ENCODE data around the gene DENND2A.
"Not testable (repeated sequence)": the region's sequence is repeated elsewhere in the genome, so short reads cannot be mapped to it uniquely, and the experiment has no call there.

The DENND2A gene

DNA sequence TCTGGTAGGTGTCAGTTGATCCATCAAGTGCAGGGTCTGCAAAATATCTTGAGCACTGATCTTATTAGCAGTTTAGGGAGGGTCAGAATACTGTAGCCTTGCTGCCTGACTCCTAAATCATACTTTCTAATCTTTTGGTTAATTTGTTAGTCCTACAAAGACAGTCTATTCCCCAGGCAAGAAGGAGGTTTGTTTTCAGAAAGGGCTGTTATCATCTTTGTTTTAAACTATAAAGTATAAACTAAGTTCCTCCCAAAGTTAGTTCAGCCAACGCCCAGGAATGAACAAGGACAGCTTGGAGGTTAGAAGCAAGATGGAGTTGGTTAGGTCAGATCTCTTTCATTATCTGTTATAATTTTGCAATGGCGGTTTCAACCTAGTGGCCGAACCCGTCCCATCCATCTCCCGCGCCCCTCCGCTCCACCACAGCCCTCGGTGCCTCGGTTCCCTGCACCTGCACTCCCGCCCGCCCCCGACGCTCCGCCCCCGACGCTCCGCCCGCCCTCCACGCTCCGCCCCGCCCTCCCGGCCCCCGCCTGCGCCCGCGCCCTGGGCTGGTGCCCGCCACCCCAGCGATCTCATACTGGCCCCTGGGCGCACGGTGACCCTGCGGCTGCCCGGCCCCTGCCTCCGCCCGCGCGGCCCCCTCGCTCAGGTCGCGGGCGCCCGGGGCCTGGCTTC is 31.9 kb upstream of the DENND2A start, which contains the start of gene ADCK2:
Gene ADCK2 (plus strand): TSS at position 564 of the 681 bp plus-strand sequence. CDS start 386 bp downstream, outside the sequence.
- peak; percentile 43 for DNase-seq

DNA sequence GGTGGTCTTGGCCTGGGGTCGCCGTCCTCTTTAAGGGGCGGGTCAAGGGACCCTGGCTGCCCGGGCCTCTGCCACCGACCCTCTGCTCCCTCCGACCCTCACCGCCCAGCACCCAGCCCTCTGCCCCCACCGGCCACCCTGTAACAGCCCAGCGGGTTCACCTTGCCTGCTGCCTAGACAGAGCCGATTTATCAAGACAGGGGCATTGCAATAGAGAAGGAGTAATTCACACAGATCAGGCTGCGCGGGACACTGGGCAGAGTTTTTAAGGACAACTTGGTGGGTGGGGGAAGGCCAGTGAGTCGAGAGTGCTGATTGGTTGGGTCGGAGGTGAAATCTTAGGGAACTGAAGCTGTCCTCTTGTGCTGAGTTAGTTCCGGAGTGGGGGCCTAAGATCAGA is 31.4 kb upstream of the DENND2A start:
- no peak for DNase-seq

GRCh38 chr7:140670343-140670935 is 29.8 kb upstream of the DENND2A start:
- DNase-seq = no peak

DNA sequence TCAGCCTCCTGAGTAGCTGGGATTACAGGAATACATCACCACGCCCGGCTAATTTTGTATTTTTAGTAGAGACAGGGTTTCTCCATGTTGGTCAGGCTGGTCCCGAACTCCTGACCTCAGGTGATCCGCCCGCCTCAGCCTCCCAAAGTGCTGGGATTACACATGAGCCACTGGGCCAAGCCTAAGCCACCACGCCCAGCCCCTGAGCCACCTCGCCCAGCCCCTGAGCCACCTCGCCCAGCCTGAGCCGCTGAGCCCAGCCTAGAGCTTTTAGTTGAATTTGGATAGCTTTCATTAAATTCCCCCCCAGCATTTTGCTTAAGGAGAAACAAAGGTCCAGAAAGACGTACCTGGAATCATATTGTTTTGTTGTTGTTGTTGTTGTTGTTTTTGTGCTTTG is 29.2 kb upstream of the DENND2A start:
- not testable (repeated sequence) for DNase-seq

DNA sequence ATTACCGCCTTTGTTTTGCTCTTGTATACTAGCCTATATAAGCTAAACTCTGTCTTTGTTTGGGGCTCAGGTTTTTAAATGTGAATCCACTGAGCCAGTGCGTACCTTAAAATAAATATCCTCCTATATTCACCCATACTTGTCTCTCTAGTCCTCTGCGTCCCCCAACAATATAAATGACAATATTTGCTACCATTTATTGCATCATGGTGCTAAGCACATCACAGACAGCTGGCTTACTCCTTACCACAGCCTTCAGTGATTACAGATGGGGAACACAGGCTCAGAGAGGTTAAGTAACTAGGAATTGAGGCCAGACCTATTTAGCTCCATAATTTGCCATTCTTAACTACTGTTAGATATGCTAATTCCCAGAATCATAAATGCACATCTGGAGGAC is 28.7 kb upstream of the DENND2A start:
- DNase-seq = no peak

- no peak for DNase-seq
These were observed 28.0 kb upstream of the DENND2A start for GRCh38 chr7:140668641-140669040.

- DNase-seq = no peak
These were observed 26.9 kb upstream of the DENND2A start for GRCh38 chr7:140667476-140667875.

DNA sequence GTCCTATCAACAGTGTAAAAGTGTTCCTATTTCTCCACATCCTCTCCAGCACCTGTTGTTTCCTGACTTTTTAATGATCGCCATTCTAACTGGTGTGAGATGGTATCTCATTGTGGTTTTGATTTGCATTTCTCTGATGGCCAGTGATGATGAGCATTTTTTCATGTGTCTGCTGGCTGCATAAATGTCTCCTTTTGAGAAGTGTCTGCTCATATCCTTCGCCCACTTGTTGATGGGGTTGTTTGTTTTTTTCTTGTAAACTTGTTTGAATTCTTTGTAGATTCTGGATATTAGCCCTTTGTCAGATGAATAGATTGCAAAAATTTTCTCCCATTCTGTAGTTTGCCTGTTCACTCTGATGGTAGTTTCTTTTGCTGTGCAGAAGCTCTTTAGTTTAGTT is 22.3 kb upstream of the DENND2A start:
- not testable (repeated sequence) for DNase-seq

GRCh38 chr7:140661124-140661523 is 20.5 kb upstream of the DENND2A start:
- no peak for DNase-seq

DNA sequence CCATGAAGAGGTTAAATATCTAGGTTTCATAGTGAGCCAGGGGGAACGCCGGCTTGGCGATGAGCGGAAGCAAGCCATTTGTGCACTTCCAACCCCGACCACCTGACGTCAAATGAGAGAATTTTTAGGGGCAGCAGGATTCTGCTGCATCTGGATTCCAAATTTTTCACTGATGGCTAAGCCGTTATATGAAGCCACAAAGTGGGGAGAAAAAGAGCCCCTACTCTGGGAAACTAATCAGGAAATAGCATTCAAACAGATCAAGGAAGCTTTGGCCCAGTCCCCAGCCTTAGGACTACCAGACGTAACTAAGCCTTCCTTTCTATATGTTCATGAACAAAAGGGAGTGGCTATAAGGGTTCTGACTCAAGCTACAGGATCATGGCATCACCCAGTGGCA is 19.2 kb upstream of the DENND2A start:
- no peak for DNase-seq

- no peak for DNase-seq
These were observed 17.3 kb upstream of the DENND2A start for GRCh38 chr7:140657891-140658290.

DNA sequence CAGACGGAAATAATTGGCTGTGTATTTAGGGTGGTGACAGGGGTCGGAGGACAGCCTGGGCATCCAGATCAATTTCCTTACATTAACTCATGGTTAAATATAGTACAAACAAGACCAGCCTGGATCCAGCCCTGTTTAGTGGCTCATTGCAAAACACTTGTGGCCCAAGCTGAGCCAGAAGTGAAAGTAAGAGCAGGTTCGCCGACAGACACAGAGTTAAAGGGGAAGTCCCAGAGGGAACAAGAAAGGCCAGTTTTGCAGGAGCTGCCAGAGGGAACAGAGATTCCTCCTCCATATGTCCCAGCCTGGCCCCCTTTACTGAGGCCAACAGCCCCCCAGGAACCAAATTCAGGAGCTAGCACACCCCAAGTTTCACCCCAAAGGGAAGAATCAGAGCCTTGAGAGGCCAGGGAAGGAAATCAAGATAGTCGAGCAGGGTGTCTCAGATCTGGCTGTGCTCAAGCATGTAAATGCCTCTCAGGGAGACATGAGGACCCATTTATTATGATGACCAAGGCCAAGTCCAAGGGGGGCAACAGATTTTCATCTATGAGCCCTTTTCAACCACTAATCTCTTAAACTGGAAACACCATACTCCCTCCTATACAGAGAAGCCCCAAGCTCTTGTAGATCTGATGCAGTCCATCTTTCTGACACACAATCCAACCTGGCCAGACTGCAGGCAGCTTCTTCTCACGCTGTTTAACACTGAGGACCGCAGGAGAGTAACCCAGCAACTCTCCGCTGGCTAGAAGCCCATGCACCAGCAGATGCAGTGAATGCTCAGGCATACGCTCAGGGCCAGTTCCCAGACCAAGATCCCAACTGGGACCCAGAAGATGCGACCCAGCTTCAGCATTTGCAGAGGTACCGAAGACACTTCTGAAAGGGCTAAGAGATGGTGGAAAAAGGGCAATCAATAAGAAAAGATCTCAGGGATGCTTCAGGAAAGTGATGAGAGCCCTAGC is 16.2 kb upstream of the DENND2A start:
- DNase-seq = peak; percentile 41

- DNase-seq = no peak
These were observed 15.1 kb upstream of the DENND2A start for GRCh38 chr7:140655511-140656408.

DNA sequence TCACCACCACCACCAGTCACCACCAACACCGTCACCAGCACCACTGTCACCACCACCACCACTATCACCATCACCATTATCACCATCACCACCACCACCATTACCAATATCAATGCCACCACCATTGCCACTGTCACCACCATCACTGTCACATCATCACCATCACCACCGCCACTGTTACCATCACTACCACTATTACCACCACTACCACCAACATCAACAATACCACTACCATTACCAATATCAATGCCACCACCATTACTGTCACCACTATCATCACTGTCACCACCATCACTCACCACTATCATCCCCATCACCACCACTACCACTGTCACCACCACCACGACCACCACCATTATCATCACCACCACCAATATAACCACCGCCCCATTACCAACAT is 14.0 kb upstream of the DENND2A start:
- DNase-seq = no peak

DNA sequence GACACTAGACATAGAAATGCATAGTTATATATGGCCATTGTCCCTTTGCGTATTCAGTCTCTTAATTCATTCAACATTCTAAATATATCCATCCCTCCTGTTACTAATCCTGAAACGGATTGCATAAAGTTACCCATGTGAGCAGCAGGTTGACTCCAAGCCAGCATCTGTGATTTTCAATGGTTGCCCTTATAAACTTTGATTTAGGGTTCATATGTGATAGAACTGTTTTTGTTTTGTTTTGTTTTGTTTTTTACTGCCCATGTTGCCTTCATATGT is 13.4 kb upstream of the DENND2A start:
- no peak for DNase-seq

- peak; percentile 59 for DNase-seq
These were observed 12.9 kb upstream of the DENND2A start for GRCh38 chr7:140653319-140654108.

- DNase-seq = no peak
These were observed 9.8 kb upstream of the DENND2A start for GRCh38 chr7:140650367-140650766.

GRCh38 chr7:140649556-140650205 is 9.1 kb upstream of the DENND2A start:
- no peak for DNase-seq

DNA sequence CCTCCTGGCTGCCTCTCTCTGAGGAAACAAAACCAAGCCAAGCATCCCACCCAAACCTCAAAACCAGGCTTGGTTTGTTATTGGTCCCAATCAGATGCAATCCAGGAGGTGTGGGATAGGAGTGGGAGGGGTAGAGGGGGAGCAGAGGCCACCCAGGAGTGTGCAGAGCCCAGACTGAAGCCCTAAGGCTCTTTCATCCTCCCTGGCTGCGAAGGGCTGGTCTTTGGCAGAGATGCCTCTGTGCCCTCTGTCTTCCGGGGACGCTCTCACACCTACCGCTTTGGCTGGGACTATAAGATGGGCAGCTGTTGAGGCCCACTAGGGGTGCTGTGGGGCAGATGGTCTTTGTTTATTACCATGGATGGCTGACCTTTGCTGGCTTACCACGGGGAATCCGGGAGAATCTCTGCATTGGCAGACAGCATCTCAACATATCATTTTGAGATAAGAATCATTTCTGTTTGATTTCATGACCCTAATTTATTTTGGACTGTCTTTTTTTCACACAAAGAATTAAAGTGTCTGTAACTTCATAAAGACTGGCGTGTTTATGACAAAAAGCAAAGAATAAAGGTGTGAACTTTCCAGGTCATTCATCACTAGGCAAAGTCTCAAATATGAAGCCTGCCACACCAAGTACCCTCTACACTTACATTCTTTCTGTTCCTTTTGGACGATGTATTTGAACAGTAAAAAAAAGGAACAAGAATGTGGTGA is 6.5 kb upstream of the DENND2A start:
- DNase-seq = peak; percentile 36

DNA sequence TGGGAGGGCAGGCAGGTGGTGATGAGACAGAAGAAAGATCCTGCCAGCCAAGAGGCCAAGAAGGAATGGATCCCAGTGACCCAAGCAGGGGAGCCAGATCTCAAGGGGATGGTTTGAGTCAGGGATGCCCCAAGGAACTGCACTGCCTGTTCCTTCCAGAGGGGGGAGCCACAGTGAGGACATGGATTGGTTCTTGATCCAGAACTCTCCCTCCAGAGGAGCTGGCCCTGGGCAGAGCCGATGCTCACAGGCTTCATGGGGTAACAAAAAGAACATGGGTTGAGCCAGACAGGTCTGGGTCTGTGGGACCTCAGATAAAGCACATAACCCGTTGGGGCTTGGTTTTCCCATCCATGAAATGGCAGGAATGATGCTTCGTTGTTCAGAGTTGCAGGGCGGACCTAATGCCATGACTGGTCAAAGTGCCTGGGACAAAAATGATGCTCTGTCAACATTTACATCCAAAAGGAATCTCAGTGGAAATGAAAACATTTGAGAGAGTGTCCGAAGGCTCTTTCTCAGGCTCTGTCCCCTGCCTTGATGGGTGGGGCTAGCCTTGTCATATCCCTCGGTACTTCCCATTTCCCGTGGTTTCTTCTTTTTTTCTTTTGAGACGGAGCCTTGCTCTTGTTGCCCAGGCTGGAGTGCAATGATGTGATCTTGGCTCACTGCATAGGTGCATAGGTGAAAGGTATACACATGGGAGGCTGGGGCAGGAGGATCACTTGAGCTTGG is 4.7 kb upstream of the DENND2A start:
- DNase-seq = no peak
